ENCODE data around the gene IRGC. TPM values are rescaled to one million over a fixed set of nuclear protein-coding genes. Genes with fewer than 3 reads are reported as not detected.

IRGC gene
- total RNA-seq, 2 donors from 2014 or later = not detected

DNA sequence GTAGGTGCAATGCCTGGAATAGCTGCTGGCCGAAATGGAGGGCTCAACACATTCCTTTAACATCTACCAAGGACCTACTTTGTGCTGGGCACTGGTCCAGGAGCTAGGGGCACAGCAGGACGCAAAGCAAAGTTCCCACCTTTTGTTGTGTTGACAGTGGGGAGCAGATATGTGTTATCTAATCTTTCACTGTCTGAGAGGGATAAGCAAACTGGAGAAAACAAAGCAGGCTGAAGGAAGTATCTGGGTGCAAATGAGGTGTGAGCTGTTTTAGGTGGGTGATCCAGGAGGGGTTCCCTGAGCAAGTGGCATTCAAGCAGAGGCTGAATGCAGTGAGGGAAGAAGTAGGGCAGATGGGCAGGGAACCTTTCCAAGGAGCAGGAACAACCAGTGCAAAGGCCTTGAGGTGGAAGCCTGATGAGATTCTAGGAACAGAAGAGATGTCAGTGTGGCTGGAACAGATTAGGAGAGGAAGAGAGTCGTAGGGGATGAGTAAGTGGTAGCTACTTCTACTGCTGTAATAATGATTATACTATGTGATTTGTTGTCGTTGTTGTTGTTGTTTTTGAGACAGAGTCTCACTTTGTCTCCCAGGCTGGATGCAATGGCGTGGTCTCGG is 43.7 kb upstream of the IRGC start:
- no peaks in the 10 kb centered on the region for H3K27me3 ChIP-seq
- DNase-seq = no peak
- ATAC-seq = no peak
- TF ChIP-seq POLR2A (IDR thresholded peaks at IDR 0.05) (no peak), CTCF (IDR thresholded peaks at IDR 0.05) (no peak)
- H3K36me3 ChIP-seq (replicated peaks in 1 of 2; ENCODE audit: insufficient read depth in 1 of 2, low read depth in 2 of 2) = no peaks in the 10 kb centered on the region
- peaks cover 29% of the 10 kb centered on the region for H3K4me1 ChIP-seq
- 37 to 60% methylated on average over 3 to 5 of the region's 6 CpGs for WGBS, 2 donors
- no peak overlapping the region for H3K27ac ChIP-seq
- H3K9me3 ChIP-seq = no peaks in the 10 kb centered on the region
- intact Hi-C loops (cut with DNase I) = no loop called here
- H3K4me3 ChIP-seq = no peak overlapping the region

GRCh38 chr19:43673637-43674036 is 42.2 kb upstream of the IRGC start:
- intact Hi-C loops (cut with DNase I) = no loop called here
- DNase-seq (no peak), ATAC-seq (no peak)
- Histone ChIP-seq H3K9me3 (no peaks in the 10 kb centered on the region), H3K36me3 (replicated peaks in 1 of 2; ENCODE audit: insufficient read depth in 1 of 2, low read depth in 2 of 2) (no peaks in the 10 kb centered on the region), H3K27me3 (no peaks in the 10 kb centered on the region), H3K27ac (peak overlapping the region in 1 of 4 donors; percentile 71), H3K4me3 (no peak overlapping the region), H3K4me1 (peaks cover 21% of the 10 kb centered on the region)
- WGBS, 2 donors = 35 to 59% methylated on average over 3 of the region's 3 CpGs
- TF ChIP-seq CTCF (IDR thresholded peaks at IDR 0.05) (no peak), POLR2A (IDR thresholded peaks at IDR 0.05) (no peak)

DNA sequence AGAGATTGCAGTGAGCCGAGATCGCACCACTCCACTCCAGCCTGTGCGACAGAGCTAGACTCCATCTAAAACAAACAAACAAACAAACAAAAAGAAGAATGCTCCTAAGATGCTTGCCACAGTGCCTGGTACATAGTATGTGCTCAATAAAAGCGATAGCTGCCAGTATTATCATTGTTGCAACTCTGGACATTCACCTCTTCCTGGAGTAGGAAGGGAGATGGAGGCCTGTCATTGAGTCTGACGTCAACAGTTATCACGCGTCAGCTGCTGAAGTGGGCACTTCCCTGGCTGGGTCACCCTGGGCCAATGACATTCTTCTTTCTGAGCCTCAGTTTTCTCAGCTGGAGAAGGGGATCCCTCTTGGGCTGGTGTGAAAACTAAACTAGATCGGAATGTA is 41.7 kb upstream of the IRGC start:
- no peak for ATAC-seq
- 80 to 84% methylated on average over 8 of the region's 8 CpGs for WGBS, 2 donors

DNA sequence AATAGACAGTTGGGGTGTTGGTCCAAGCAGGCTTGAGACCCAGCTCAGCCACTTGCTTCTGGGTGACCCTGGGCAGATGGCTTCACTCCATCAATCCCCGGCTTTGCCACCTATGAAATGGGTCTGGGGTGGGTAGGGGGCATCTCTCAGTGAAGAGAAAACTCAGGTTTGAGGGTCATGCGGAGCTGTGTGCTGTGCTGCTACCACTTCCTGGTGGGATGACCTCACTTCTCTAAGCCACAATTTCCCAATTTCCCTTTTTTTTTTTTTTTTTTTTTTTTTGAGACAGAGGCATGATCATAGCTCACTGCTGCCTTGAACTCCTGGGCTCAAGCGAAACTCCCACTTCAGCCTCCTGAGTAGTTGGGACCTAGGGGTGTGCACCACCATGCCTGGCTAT is 41.3 kb upstream of the IRGC start:
- H3K4me1 ChIP-seq = peaks cover 13% of the 10 kb centered on the region
- intact Hi-C loops (cut with DNase I) = no loop called here
- no peaks in the 10 kb centered on the region for H3K9me3 ChIP-seq
- peak in 1 of 4 donors; percentile 34 for DNase-seq
- H3K27me3 ChIP-seq = no peaks in the 10 kb centered on the region
- H3K4me3 ChIP-seq = no peak overlapping the region
- TF ChIP-seq POLR2A (IDR thresholded peaks at IDR 0.05) (no peak), CTCF (IDR thresholded peaks at IDR 0.05) (no peak)
- no peak for ATAC-seq
- 68 to 75% methylated on average over 3 of the region's 3 CpGs for WGBS, 2 donors
- H3K36me3 ChIP-seq (replicated peaks in 1 of 2; ENCODE audit: insufficient read depth in 1 of 2, low read depth in 2 of 2) = no peaks in the 10 kb centered on the region
- H3K27ac ChIP-seq = peak overlapping the region in 2 of 4 donors; percentile 48 to 71

More for the DNA sequence above, 41.7 kb upstream of the IRGC start:
- DNase-seq = peak in 1 of 4 donors; percentile 56
- no peaks in the 10 kb centered on the region for H3K36me3 ChIP-seq (replicated peaks in 1 of 2; ENCODE audit: insufficient read depth in 1 of 2, low read depth in 2 of 2)
- peaks cover 17% of the 10 kb centered on the region for H3K4me1 ChIP-seq
- H3K9me3 ChIP-seq = no peaks in the 10 kb centered on the region
- TF ChIP-seq CTCF (IDR thresholded peaks at IDR 0.05) (no peak), POLR2A (IDR thresholded peaks at IDR 0.05) (no peak)
- intact Hi-C loops (cut with DNase I) = no loop called here
- H3K27me3 ChIP-seq = no peaks in the 10 kb centered on the region
- H3K4me3 ChIP-seq = no peak overlapping the region
- peak overlapping the region in 1 of 4 donors; percentile 71 for H3K27ac ChIP-seq

DNA sequence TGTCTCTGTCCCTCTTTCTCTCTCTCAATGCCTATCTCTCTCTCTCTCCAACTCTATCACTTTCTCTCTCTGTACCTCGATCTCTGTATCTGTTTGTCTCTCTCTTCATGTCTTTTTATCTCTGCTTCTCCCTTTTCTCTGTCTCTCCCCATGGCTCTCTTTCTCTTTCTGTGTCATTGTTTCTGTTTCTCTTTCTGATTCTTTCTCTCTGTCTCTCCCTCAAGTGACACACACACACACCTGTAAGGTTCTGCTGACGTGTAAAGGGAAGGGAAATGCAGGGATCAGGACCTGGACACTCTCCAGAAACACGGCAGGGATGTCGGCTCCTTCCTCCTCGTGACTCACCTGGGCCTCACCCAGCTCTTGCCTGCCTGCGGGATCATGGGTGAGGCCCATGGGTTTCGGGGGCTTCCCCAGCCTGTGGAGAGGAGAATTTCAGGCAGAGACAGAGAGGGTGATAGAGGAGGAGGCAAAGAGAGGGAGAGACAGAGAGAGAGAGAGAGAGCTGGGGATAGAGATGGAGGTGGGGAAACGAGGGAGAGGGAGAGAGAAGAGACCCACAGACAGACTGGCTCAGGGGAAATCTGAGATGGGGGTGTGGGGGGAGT is 40.5 kb upstream of the IRGC start:
- H3K4me3 ChIP-seq = no peak overlapping the region
- TF ChIP-seq CTCF (IDR thresholded peaks at IDR 0.05) (no peak), POLR2A (IDR thresholded peaks at IDR 0.05) (peak in 2 of 3 donors; percentile 39 to 41)
- H3K36me3 ChIP-seq (replicated peaks in 1 of 2; ENCODE audit: insufficient read depth in 1 of 2, low read depth in 2 of 2) = no peaks in the 10 kb centered on the region
- intact Hi-C loops (cut with DNase I) = no loop called here
- WGBS, 2 donors = 8 to 16% methylated on average over 8 of the region's 8 CpGs
- DNase-seq (peak; percentile 43 to 73 (median 63)), ATAC-seq (peak; percentile 85)
- peaks cover 6% of the 10 kb centered on the region for H3K4me1 ChIP-seq
- peak overlapping the region in 2 of 4 donors; percentile 48 to 71 for H3K27ac ChIP-seq
- no peaks in the 10 kb centered on the region for H3K27me3 ChIP-seq
- no peaks in the 10 kb centered on the region for H3K9me3 ChIP-seq
